SJSA1 (cell line): ENCODE results near the gene SPINK5. TPM values are rescaled to one million over a fixed set of nuclear protein-coding genes. Genes with fewer than 3 reads are reported as not detected.

Experiments used
- DNase-seq, 2 experiments: peaks; one replicate each; pipeline ENCODE4 v3.0.0-alpha.2; 2015 to 2020; ENCODE audit warnings: low spot score in 2 of 2, low read depth in 1 of 2
- H3K27ac ChIP-seq: fragments of 250-450 bp; sonication (Bioruptor Pico); 2 replicates; pipeline ENCODE4 v1.5.1; 2020; ENCODE audit warnings: mild to moderate bottlenecking, moderate library complexity
- H3K27me3 ChIP-seq: fragments of 250-450 bp; sonication (Bioruptor Pico); replicated peaks from 2 replicates; pipeline ENCODE4 v1.5.1; 2020; ENCODE audit warnings: mild to moderate bottlenecking, moderate library complexity
- H3K36me3 ChIP-seq: fragments of 250-450 bp; sonication (Bioruptor Pico); 2 replicates; pipeline ENCODE4 v1.5.1; 2020; ENCODE audit warnings: mild to moderate bottlenecking
- H3K4me1 ChIP-seq: fragments of 250-450 bp; sonication (Bioruptor Pico); replicated peaks from 2 replicates; pipeline ENCODE4 v1.6.1; 2021; ENCODE audit warnings: mild to moderate bottlenecking
- H3K4me3 ChIP-seq: fragments of 250-450 bp; sonication (Bioruptor Pico); 2 replicates; pipeline ENCODE4 v1.5.1; 2020; ENCODE audit warnings: mild to moderate bottlenecking
- H3K9me3 ChIP-seq: fragments of 250-450 bp; sonication (Bioruptor Pico); replicated peaks from 2 replicates; pipeline ENCODE4 v1.5.1; 2020; ENCODE audit warnings: mild to moderate bottlenecking
- total RNA-seq: library from RNA; depleted of rRNA; stranded (reverse); fragments of >200 nt; shearing (Covaris generic); gene quantifications from 2 replicates; pipeline ENCODE4 v1.2.3, GENCODE V29; 2014

The SPINK5 gene
- total RNA-seq, 1 experiment from 2014 or later, result not detected

DNA sequence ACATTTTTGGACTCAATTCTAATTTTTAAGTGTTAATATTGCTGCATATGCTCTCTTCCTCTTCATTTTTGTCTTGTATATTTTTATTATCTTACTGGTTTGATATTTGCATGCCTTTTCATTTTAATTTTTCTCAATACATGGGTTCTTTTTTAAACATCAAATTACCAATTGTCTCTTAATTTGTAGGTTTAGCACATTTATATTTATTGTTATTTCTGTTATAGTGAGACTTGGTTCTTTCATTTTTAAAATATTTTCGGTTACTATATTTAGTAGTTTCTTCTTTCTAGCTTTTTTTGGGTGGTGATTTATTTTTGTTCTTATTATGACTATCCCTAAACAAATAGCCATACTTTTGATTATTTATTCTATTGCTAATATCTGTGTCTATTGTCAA, 19.4 kb downstream of the SPINK5 start:
- Histone ChIP-seq H3K4me3 (no peak overlapping the region), H3K27me3 (no peaks in the 10 kb centered on the region), H3K4me1 (no peaks in the 10 kb centered on the region), H3K9me3 (no peaks in the 10 kb centered on the region), H3K27ac (no peak overlapping the region), H3K36me3 (no peaks in the 10 kb centered on the region)
- DNase-seq, result no peak

DNA sequence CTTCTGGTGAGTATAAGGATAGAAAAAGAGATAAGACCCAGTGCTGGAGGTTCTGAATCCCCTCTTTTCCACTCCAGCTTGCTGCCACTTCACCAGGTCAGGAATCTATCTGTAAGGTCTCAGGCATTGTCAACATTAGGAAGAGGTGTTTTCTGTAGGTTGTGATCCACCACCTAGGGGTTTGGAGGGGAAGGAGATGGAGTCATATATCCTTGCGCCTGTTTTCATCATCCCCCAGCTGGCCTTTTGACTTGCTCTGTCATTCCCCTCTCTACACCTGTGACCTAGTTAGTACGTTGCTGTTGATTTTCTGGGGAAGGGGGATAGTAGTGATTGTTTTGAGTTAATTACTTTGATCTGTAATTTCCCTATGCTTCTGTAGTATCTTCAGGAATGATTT, 20.5 kb downstream of the SPINK5 start:
- H3K9me3 ChIP-seq, result no peaks in the 10 kb centered on the region
- no peaks in the 10 kb centered on the region for H3K4me1 ChIP-seq
- H3K27ac ChIP-seq, result no peak overlapping the region
- H3K4me3 ChIP-seq, result no peak overlapping the region
- no peaks in the 10 kb centered on the region for H3K27me3 ChIP-seq
- no peaks in the 10 kb centered on the region for H3K36me3 ChIP-seq
- no peak for DNase-seq

DNA sequence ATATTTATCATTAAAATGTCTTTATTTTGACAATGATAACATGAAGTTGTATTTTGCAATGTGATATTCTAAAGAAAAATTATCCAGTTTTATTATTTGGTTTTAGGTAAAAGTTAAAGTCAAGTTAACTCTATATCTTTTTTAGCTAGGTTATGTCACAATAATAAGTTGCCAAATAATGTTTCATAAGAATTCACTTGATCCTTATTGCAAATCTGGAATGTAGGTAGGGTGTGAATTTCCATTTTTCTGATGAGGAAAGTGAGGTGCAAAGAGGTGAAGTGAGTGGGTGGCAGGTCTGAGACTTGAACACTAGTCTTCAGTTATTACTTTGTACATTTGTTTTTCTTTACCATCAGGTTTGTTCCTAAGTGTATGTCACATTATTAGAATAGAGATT, 21.5 kb downstream of the SPINK5 start:
- H3K36me3 ChIP-seq, result no peaks in the 10 kb centered on the region
- H3K4me3 ChIP-seq, result no peak overlapping the region
- H3K27me3 ChIP-seq, result no peaks in the 10 kb centered on the region
- no peaks in the 10 kb centered on the region for H3K9me3 ChIP-seq
- no peak for DNase-seq
- no peak overlapping the region for H3K27ac ChIP-seq
- no peaks in the 10 kb centered on the region for H3K4me1 ChIP-seq

DNA sequence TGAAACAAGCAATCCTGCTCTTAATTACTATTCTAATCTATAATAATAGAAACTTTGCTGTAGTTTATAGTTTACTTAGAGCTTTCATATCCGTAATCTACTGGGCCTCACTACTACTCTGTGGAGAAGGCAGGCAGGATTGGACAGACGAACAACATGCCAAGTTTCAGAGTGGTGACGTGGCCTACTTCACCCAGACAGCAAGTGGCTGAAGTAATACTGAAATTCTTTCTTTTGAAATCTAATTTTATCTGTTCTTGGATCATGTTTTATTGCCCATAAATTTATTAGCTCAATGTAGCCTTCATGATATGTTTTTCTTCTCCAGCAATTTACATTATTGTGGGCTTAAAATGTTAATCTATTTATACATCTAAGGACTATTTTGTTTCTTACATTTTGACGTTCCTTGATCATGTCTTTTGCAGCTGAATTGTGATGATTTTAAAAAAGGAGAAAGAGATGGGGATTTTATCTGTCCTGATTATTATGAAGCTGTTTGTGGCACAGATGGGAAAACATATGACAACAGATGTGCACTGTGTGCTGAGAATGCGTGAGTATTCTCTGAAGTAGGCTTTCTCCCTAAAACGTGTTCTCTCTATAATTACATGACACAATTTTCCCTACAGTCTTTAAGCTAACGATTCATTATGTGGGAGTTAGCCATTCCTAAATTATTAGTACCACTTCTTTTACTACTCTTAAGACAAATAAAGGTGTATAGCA, 22.4 kb downstream of the SPINK5 start:
- Histone ChIP-seq H3K4me1 (no peaks in the 10 kb centered on the region), H3K9me3 (no peaks in the 10 kb centered on the region), H3K4me3 (no peak overlapping the region), H3K27ac (no peak overlapping the region), H3K36me3 (no peaks in the 10 kb centered on the region), H3K27me3 (no peaks in the 10 kb centered on the region)
- DNase-seq, result no peak

DNA sequence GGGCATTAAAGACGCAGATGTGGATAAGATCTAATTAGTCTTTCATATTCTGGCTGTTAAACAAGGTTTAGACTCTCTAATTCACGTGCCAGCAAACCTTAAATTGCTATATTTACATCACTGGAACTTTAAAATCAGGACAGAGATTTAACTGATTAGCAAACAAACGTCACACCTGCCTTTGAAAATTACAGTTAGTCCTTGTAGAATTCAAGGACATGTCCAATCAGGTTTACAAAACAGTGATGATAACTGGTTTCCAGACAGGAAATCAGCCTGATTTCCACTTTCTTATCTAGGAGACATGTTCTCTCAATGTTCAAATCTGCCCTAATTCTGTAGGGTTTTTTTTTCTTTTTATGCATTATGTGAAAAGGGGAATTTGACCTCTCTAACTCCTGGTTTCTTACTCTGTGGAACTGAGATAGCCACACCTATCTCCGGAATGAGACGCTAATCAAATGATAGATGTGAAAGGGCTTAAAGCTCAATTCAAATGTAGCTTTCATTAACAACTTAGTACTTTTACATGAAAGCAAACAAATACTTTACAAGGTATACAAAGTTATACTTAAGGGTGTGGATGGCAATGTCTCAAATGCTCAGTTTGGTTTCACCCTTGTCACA, 26.5 kb downstream of the SPINK5 start:
- Histone ChIP-seq H3K4me1 (no peaks in the 10 kb centered on the region), H3K36me3 (no peaks in the 10 kb centered on the region), H3K9me3 (no peaks in the 10 kb centered on the region), H3K4me3 (no peak overlapping the region), H3K27ac (no peak overlapping the region), H3K27me3 (0 out of 2 replicates have a peak, but pooled peaks cover under 1% of the 10 kb centered on the region)
- DNase-seq, result no peak

DNA sequence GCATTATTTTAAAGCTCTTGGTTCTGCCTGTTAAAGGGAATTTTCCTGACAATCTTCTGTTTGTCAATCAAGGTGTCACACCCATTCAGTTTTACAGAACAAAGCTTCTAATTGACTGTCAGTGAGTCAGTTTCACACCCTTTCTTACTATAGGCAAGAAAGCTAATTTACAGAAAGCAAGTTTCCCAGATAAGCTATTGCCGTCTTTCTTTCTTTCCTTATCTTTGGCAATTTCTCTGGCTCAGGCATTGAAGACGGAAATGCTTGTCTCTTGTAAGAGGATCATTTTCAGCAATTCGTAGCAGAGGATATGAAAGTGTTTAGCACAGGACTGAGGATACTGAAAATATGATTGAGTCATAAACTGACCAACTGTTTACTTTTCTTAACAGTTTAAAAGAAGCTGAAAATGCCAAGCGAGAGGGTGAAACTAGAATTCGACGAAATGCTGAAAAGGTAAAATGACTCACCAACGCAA, 27.0 kb downstream of the SPINK5 start:
- Histone ChIP-seq H3K9me3 (no peaks in the 10 kb centered on the region), H3K4me3 (no peak overlapping the region), H3K27ac (no peak overlapping the region), H3K36me3 (no peaks in the 10 kb centered on the region), H3K27me3 (0 out of 2 replicates have a peak, but pooled peaks cover 6% of the 10 kb centered on the region), H3K4me1 (no peaks in the 10 kb centered on the region)
- DNase-seq, result no peak

DNA sequence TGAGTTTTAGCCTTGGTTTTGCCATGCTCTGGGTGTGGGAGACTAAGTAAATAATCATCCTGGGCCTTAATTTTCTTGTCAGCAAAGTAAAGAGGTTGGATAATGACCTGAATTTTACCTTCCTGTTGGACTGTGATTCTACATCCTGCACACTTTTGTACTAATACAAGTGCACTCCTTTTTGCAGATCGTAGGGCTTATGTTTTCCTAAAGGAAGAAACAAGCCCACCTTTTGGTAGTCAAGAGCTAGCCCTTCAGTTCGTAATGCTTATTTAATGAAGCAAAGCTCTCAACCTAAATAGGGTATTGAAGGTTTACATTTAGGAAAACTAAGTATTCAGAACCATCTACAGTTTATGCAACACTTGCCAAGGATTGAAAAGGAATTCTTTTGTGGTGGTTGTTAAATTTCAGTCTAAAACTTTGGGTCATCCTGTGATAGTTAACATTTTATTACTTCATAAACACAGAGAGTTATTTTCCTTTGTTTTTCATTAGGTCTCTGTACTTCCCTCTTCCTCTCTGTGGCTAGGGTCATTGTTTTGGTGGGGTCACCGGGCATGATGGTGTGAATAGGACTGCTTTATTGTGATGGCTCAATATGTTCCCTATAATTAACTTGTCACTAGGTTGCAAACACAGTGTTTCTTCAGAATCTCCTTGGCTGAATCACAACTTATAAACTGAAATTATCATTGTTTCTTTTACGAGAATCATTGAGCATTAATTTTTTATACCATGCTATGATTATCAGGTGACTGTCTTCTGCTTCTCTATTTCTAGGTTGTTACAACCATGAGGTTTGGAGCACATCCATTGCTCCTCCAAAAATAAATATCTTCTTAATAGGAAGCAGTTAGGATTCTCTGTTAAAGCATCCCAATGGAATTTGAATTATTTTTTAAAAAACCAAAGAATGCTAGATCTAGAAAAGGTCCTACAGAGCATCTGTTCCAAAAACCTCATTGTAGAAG, 28.5 kb downstream of the SPINK5 start:
- 0 out of 2 replicates have a peak, but pooled peaks cover 8% of the 10 kb centered on the region for H3K27me3 ChIP-seq
- DNase-seq, result no peak
- no peaks in the 10 kb centered on the region for H3K36me3 ChIP-seq
- no peaks in the 10 kb centered on the region for H3K4me1 ChIP-seq
- H3K27ac ChIP-seq, result no peak overlapping the region
- H3K9me3 ChIP-seq, result no peaks in the 10 kb centered on the region
- H3K4me3 ChIP-seq, result no peak overlapping the region

DNA sequence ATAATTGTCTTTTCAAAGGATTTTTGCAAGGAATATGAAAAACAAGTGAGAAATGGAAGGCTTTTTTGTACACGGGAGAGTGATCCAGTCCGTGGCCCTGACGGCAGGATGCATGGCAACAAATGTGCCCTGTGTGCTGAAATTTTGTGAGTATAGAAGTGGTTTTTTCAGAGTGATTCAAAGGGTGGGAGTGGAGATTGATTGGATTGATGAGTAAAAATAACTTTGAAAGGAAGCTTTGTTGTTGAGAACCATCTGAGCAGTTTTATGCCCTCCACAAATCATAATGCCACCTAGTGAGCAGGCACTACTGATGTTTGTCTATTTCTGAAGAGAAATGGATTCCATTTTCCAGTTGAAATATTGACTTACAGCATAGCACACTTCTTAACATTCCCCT, 30.6 kb downstream of the SPINK5 start:
- Histone ChIP-seq H3K4me3 (no peak overlapping the region), H3K4me1 (no peaks in the 10 kb centered on the region), H3K9me3 (no peaks in the 10 kb centered on the region), H3K36me3 (no peaks in the 10 kb centered on the region), H3K27me3 (peaks cover 8% of the 10 kb centered on the region; the same call in 1 of the 2 replicates), H3K27ac (no peak overlapping the region)
- no peak for DNase-seq

DNA sequence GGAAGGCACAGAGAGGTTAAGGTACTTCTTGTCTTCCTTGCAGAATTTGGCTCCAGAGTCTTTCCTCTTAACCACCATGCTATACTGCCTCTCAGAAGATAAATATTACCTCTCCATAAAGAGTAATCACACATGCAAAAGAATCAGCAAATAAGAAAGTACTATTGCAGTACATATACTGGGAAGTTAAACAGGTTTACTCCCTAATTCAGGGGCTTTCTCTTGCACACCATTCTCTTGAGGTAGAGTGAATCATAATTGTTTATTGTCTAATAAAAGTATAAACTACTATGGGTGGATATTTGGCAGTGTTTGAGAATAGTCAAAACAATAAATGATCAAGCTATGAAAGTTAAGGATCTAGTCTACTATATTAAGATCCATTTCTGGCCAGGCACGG, 40.4 kb downstream of the SPINK5 start:
- no peak overlapping the region for H3K27ac ChIP-seq
- no peak for DNase-seq
- no peaks in the 10 kb centered on the region for H3K27me3 ChIP-seq
- no peaks in the 10 kb centered on the region for H3K9me3 ChIP-seq
- no peaks in the 10 kb centered on the region for H3K4me1 ChIP-seq
- no peak overlapping the region for H3K4me3 ChIP-seq
- H3K36me3 ChIP-seq, result no peaks in the 10 kb centered on the region

DNA sequence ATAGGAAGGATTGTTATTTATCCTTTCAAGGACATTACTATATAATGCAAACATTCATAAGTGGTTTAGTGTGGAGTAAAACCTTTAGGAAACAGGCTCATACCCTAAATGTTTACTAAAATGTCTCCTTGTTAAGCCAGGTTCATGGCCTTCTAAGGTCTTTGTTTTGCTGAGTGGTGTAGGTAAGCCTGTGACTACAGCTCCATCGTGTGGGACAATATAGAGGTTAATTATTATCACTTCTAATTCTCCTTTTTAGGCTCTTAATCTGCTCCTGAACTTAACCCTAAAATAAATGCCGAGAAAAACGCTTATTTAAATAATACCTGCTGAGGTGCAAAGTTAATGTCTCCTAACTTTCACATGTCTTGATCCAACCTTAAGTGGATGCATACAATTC, 43.8 kb downstream of the SPINK5 start:
- no peak overlapping the region for H3K4me3 ChIP-seq
- H3K9me3 ChIP-seq, result no peaks in the 10 kb centered on the region
- no peak overlapping the region for H3K27ac ChIP-seq
- H3K27me3 ChIP-seq, result no peaks in the 10 kb centered on the region
- DNase-seq, result no peak
- no peaks in the 10 kb centered on the region for H3K36me3 ChIP-seq
- H3K4me1 ChIP-seq, result no peaks in the 10 kb centered on the region

DNA sequence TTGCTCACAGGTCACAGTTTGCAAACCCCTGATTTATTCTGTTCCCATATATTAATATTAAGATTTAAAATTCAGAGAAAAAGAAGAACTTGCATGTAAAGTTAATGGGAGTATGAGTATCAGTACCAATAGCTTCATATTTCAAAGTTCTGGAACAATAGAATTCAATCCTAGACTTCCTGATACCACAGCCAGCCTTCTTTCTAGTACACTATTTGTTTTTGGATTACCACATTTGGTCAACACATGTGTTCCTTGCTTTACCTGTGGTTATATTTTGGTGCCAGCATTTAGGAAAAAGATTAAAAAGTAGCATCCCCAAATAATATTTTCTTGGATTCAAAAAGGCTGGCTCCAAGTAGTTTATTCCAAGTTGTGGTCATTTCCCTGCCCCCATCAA, 49.5 kb downstream of the SPINK5 start:
- Histone ChIP-seq H3K4me1 (no peaks in the 10 kb centered on the region), H3K27me3 (no peaks in the 10 kb centered on the region), H3K9me3 (no peaks in the 10 kb centered on the region), H3K27ac (no peak overlapping the region), H3K36me3 (no peaks in the 10 kb centered on the region), H3K4me3 (no peak overlapping the region)
- DNase-seq, result no peak

DNA sequence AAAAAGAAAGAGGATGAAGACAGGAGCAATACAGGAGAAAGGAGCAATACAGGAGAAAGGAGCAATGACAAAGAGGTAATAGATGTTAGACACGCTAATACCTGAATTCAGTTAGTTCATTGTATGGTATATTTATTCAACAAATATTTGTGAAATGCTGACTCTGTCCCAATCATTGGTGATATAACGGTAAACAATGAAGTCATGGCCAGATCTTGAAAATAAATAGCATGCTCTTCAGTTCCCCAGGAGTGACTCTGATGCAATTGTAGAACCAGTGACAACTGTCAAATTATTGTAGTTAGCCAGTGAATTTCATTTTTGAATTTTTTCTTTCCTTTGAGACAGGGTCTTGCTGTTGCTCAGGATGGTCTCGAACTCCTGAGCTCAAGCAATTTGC, 56.5 kb downstream of the SPINK5 start:
- H3K27ac ChIP-seq, result no peak overlapping the region
- H3K27me3 ChIP-seq, result no peaks in the 10 kb centered on the region
- H3K9me3 ChIP-seq, result no peaks in the 10 kb centered on the region
- no peaks in the 10 kb centered on the region for H3K4me1 ChIP-seq
- H3K36me3 ChIP-seq, result no peaks in the 10 kb centered on the region
- DNase-seq, result no peak
- H3K4me3 ChIP-seq, result no peak overlapping the region

DNA sequence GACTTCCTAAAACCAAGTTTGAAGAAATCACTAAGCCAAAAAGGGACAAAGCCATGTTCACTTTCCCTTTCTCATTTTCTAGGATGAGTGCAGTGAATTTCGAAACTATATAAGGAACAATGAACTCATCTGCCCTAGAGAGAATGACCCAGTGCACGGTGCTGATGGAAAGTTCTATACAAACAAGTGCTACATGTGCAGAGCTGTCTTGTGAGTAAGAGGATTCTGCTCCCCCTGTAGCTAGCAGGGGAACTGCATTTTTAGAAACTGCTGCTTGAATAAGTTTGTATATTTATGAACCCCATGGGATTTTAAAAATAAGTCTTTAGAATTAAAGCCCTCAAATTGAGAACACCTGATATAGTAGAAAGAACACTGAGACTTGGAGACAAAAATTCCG, 61.9 kb downstream of the SPINK5 start:
- H3K27me3 ChIP-seq, result no peaks in the 10 kb centered on the region
- DNase-seq, result no peak
- H3K4me1 ChIP-seq, result no peaks in the 10 kb centered on the region
- no peaks in the 10 kb centered on the region for H3K36me3 ChIP-seq
- no peak overlapping the region for H3K4me3 ChIP-seq
- no peaks in the 10 kb centered on the region for H3K9me3 ChIP-seq
- no peak overlapping the region for H3K27ac ChIP-seq
